Loucy (cell line): Measurements from ENCODE around the gene PRR15.

ENCODE experiments used
- EZH2phosphoT487 ChIP-seq: fragments of 200-600 bp; IDR thresholded peaks from 2 replicates; pipeline ENCODE4 v1.6.1; 2018; ENCODE audit warnings: antibody characterized with exemption, mild to moderate bottlenecking, moderate library complexity, borderline replicate concordance
- TF ChIP-seq, protein P1 (sequence below): fragments of 200-600 bp; sonication (generic); conservative IDR thresholded peaks from 2 replicates; pipeline ENCODE4 v1.5.1; 2014; ENCODE audit warnings: mild to moderate bottlenecking, antibody characterized with exemption, low read length

DNA sequence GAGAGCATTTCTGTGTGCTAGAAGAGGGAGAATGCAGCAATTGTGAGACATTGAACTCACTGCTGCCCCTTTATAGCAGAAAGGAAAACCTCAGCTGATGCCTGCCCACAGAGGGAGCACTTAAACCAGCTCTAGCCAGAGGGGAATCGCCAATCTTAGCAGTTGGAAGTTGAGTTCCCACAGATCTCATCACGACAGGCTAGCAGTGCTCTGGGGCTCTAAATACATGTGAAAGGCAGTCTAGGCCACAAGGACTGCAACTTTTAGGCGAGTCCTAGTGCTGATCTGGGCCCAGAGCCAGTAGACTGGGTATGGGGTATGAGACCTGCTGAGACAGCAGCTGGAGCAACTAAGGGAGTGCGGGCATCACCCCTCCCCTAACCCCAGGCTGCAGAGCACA, 25.2 kb upstream of the PRR15 start:
- TF ChIP-seq, protein P1, sequence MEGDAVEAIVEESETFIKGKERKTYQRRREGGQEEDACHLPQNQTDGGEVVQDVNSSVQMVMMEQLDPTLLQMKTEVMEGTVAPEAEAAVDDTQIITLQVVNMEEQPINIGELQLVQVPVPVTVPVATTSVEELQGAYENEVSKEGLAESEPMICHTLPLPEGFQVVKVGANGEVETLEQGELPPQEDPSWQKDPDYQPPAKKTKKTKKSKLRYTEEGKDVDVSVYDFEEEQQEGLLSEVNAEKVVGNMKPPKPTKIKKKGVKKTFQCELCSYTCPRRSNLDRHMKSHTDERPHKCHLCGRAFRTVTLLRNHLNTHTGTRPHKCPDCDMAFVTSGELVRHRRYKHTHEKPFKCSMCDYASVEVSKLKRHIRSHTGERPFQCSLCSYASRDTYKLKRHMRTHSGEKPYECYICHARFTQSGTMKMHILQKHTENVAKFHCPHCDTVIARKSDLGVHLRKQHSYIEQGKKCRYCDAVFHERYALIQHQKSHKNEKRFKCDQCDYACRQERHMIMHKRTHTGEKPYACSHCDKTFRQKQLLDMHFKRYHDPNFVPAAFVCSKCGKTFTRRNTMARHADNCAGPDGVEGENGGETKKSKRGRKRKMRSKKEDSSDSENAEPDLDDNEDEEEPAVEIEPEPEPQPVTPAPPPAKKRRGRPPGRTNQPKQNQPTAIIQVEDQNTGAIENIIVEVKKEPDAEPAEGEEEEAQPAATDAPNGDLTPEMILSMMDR: 0 out of 2 replicates have a peak, but pooled peaks have one; percentile 8
- TF ChIP-seq EZH2phosphoT487: no peak
